OCI-LY7 (cell line): ENCODE measurements around the gene LRRC4C. TPM values are rescaled to one million over a fixed set of nuclear protein-coding genes. Genes with fewer than 3 reads are reported as not detected.

ENCODE experiments used
- BruUV-seq: library from RNA; stranded (reverse); fragments of 400-500 nt; replicated peaks from 2 replicates; lab custom pipeline; 2021; lab: Mats Ljungman, UMichigan
- CTCF ChIA-PET: fragments of 300-600 bp; sonication (Branson Sonifier 250); formaldehyde crosslinking; loops from one replicate; lab custom pipeline; 2022; ENCODE audit warnings: antibody characterized with exemption; ENCODE audit not compliant: unreplicated experiment; lab: Charles Lee
- POLR2A ChIA-PET: fragments of 300-600 bp; sonication (Branson Sonifier 250); formaldehyde crosslinking; loops from one replicate; lab custom pipeline; 2022; ENCODE audit warnings: antibody characterized with exemption; lab: Charles Lee
- DNase-seq: peaks from one replicate; pipeline ENCODE4 v3.0.0-alpha.2; 2015; ENCODE audit warnings: low spot score
- H2AFZ ChIP-seq: fragments of 200-600 bp; sonication (generic), shearing (Covaris generic); 2 replicates; pipeline ENCODE4 v1.6.1; 2014; ENCODE audit warnings: mild to moderate bottlenecking, antibody characterized with exemption, low read length, moderate library complexity
- H3K27ac ChIP-seq: fragments of 200-600 bp; sonication (generic); 2 replicates; pipeline ENCODE4 v1.5.1; 2014; ENCODE audit warnings: mixed run types, low read depth, mild to moderate bottlenecking, moderate library complexity, low read length, inconsistent platforms; ENCODE audit not compliant: poor library complexity, severe bottlenecking
- H3K36me3 ChIP-seq: fragments of 200-600 bp; sonication (generic); 2 replicates; pipeline ENCODE4 v1.6.1; 2014; ENCODE audit warnings: mild to moderate bottlenecking, antibody characterized with exemption, low read length, moderate library complexity, mixed read lengths; ENCODE audit not compliant: insufficient read depth
- H3K4me1 ChIP-seq: fragments of 200-600 bp; sonication (generic); 2 replicates; pipeline ENCODE4 v1.5.1; 2014; ENCODE audit warnings: mild to moderate bottlenecking, low read length; ENCODE audit not compliant: insufficient read depth, poor library complexity, severe bottlenecking
- H3K4me2 ChIP-seq: fragments of 200-600 bp; sonication (generic); 2 replicates; pipeline ENCODE4 v1.6.1; 2014; ENCODE audit warnings: mild to moderate bottlenecking, low read length
- H3K4me3 ChIP-seq: fragments of 200-600 bp; sonication (generic); 2 replicates; pipeline ENCODE4 v1.5.1; 2014; ENCODE audit warnings: mild to moderate bottlenecking, low read depth, low read length; ENCODE audit not compliant: poor library complexity, severe bottlenecking
- H3K79me2 ChIP-seq: fragments of 200-600 bp; sonication (generic); 2 replicates; pipeline ENCODE4 v1.6.1; 2016; ENCODE audit warnings: low read depth, mild to moderate bottlenecking, low read length, moderate library complexity, mixed read lengths; ENCODE audit not compliant: insufficient read depth
- H3K9me2 ChIP-seq: fragments of 200-600 bp; sonication (generic); 2 replicates; pipeline ENCODE4 v1.6.1; 2016; ENCODE audit warnings: mild to moderate bottlenecking, low read length, mixed read lengths; ENCODE audit not compliant: insufficient read depth
- H3K9me3 ChIP-seq: fragments of 200-600 bp; sonication (generic); 2 replicates; pipeline ENCODE4 v1.6.1; 2014; ENCODE audit warnings: mild to moderate bottlenecking, mixed run types, low read length, mixed read lengths
- H4K20me1 ChIP-seq: fragments of 200-600 bp; sonication (generic); 2 replicates; pipeline ENCODE4 v1.6.1; 2014; ENCODE audit warnings: mild to moderate bottlenecking, antibody characterized with exemption, low read length, moderate library complexity, mixed read lengths; ENCODE audit not compliant: insufficient read depth
- CTCF ChIP-seq: fragments of 200-600 bp; sonication (generic); conservative IDR thresholded peaks from 2 replicates; pipeline ENCODE4 v1.5.1; 2014; ENCODE audit warnings: mild to moderate bottlenecking, antibody characterized with exemption, low read length, moderate library complexity, mixed read lengths
- EZH2phosphoT487 ChIP-seq: fragments of 200-600 bp; sonication (generic); IDR thresholded peaks from 2 replicates; pipeline ENCODE4 v1.6.1; 2018; ENCODE audit warnings: low read depth, borderline replicate concordance, mild to moderate bottlenecking, mixed run types, antibody characterized with exemption, low read length, moderate library complexity, mixed read lengths
- intact Hi-C: fragments of 100-400 bp; cut with micrococcal nuclease; formaldehyde crosslinking; loops from one replicate; pipeline ENCODE4 v1.10.0; 2022; ENCODE audit not compliant: unreplicated experiment
- total RNA-seq, 2 experiments: library from RNA; depleted of rRNA in 1 of 2; stranded (reverse); fragments of >200 nt in 1 of 2; shearing (Covaris generic) in 1 of 2; gene quantifications; 2 replicates each; pipeline ENCODE4 v1.2.3, GENCODE V29; 2014 to 2022

LRRC4C gene
- total RNA-seq, 2 experiments from 2014 or later = not detected

DNA sequence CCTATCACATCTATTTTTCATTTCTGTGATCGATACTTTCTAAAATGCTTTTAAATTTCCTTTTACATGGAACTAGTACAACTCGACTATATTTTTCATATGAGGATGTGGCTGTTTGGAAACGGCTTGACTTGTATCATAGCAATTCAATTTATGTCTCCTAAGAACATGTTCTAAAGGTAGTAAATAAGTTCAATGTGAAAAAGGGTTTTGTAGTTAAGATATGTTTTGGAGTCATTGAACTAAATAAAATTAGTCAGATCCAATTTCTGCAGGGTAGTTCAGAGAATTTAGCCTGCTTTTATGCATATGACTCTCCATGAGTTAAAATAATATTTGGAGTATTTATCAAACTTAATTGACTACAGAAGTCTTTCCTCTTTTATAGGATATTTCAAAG is 1121.4 kb downstream of the LRRC4C start:
- TF ChIP-seq CTCF = no peak
- no peak for TF ChIP-seq EZH2phosphoT487
- H3K36me3 ChIP-seq = no peaks in the 10 kb centered on the region
- no peak overlapping the region for H3K27ac ChIP-seq
- intact Hi-C loops = no loop called here
- H4K20me1 ChIP-seq = no peaks in the 10 kb centered on the region
- no peak overlapping the region for H3K4me2 ChIP-seq
- H3K9me2 ChIP-seq = no peaks in the 10 kb centered on the region
- no peak overlapping the region for H3K4me3 ChIP-seq
- no peaks in the 10 kb centered on the region for H3K79me2 ChIP-seq
- H2AFZ ChIP-seq = no peak overlapping the region
- DNase-seq = no peak
- CTCF ChIA-PET = no interaction called here
- H3K4me1 ChIP-seq = no peaks in the 10 kb centered on the region
- no TSS peak for BruUV-seq
- H3K9me3 ChIP-seq = no peaks in the 10 kb centered on the region
- POLR2A ChIA-PET = no interaction called here

DNA sequence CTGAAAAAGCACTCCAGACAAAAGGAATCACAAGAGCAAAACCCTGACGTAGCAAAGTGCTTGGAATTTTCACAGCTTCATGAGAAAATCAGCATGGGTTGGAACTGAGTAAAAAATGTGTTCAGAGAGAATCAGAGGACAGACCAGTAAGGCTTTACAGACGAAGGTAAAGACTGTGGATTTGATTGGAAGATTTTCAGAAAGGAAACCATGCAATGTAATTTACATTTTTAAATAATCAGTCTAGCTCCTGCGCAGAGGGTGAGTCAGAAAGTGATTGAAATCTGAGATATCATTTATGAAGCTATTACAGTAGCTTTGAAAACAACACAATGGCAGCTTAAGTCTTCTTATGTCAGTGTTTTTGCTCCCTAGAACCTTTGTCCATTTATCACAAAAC is 1122.3 kb downstream of the LRRC4C start:
- intact Hi-C loops = no loop called here
- Histone ChIP-seq H3K4me3 (no peak overlapping the region), H3K9me3 (no peaks in the 10 kb centered on the region), H3K9me2 (no peaks in the 10 kb centered on the region), H3K27ac (no peak overlapping the region), H3K79me2 (no peaks in the 10 kb centered on the region), H3K4me1 (no peaks in the 10 kb centered on the region), H4K20me1 (no peaks in the 10 kb centered on the region), H3K36me3 (no peaks in the 10 kb centered on the region), H3K4me2 (no peak overlapping the region), H2AFZ (no peak overlapping the region)
- DNase-seq = no peak
- TF ChIP-seq EZH2phosphoT487 (no peak), CTCF (no peak)
- CTCF ChIA-PET = no interaction called here
- BruUV-seq = no TSS peak
- POLR2A ChIA-PET = interaction anchor here (0.6 kb wide), 3 partner anchors 23 to 1956 kb away, joined by 3 to 5 read pairs (median 3); no protein-coding TSS in a partner anchor

GRCh38 chr11:40328890-40329614 is 1130.4 kb downstream of the LRRC4C start:
- DNase-seq = no peak
- POLR2A ChIA-PET = no interaction called here
- no peak overlapping the region for H3K27ac ChIP-seq
- H4K20me1 ChIP-seq = no peaks in the 10 kb centered on the region
- no peak overlapping the region for H3K4me2 ChIP-seq
- H3K9me2 ChIP-seq = no peaks in the 10 kb centered on the region
- no TSS peak for BruUV-seq
- TF ChIP-seq EZH2phosphoT487 (no peak), CTCF (no peak)
- H3K79me2 ChIP-seq = no peaks in the 10 kb centered on the region
- CTCF ChIA-PET = no interaction called here
- no peaks in the 10 kb centered on the region for H3K9me3 ChIP-seq
- no peak overlapping the region for H3K4me3 ChIP-seq
- no peaks in the 10 kb centered on the region for H3K4me1 ChIP-seq
- no peak overlapping the region for H2AFZ ChIP-seq
- intact Hi-C loops = no loop called here
- no peaks in the 10 kb centered on the region for H3K36me3 ChIP-seq
